Trophoblast cell (in vitro differentiated cells and primary cell): Measurements from ENCODE around the gene MEGF6.
A peak's percentile ranks its signal among the peaks of the same experiment; 100 is the strongest.

Source experiments
- DNase-seq, 2 donors: peaks; one replicate each; pipeline ENCODE4 v3.0.0-alpha.2; 2016
- H2AFZ ChIP-seq: 2 replicates; pipeline ENCODE4 v1.6.1; 2013; ENCODE audit warnings: low read length, moderate library complexity, mild to moderate bottlenecking; ENCODE audit not compliant: insufficient read depth, poor library complexity
- H2AK5ac ChIP-seq: 2 replicates; pipeline ENCODE4 v1.6.1; 2013; ENCODE audit warnings: mild to moderate bottlenecking, low read length
- H2BK120ac ChIP-seq: 2 replicates; pipeline ENCODE4 v1.6.1; 2013; ENCODE audit warnings: low read length, mild to moderate bottlenecking, moderate library complexity; ENCODE audit not compliant: insufficient read depth, poor library complexity
- H2BK12ac ChIP-seq: 2 replicates; pipeline ENCODE4 v1.6.1; 2013; ENCODE audit warnings: mild to moderate bottlenecking, low read length, moderate library complexity
- H2BK5ac ChIP-seq: 2 replicates; pipeline ENCODE4 v1.6.1; 2013; ENCODE audit warnings: low read length, low read depth, moderate library complexity, mild to moderate bottlenecking; ENCODE audit not compliant: poor library complexity
- H3K14ac ChIP-seq: 2 replicates; pipeline ENCODE4 v1.6.1; 2013; ENCODE audit warnings: mild to moderate bottlenecking, low read length
- H3K18ac ChIP-seq: 2 replicates; pipeline ENCODE4 v1.6.1; 2013; ENCODE audit warnings: mild to moderate bottlenecking, low read length
- H3K23ac ChIP-seq: 2 replicates; pipeline ENCODE4 v1.6.1; 2013; ENCODE audit warnings: low read length
- H3K27ac ChIP-seq: 2 replicates; pipeline ENCODE4 v1.5.1; 2013; ENCODE audit warnings: low read depth, mild to moderate bottlenecking, inconsistent platforms, low read length, moderate library complexity
- H3K27me3 ChIP-seq: 2 replicates; pipeline ENCODE4 v1.6.1; 2013; ENCODE audit warnings: inconsistent platforms, mild to moderate bottlenecking, low read length, moderate library complexity; ENCODE audit not compliant: insufficient read depth
- H3K36me3 ChIP-seq, 2 experiments: 1 replicate in 1 of 2; 2 replicates in 1 of 2; pipeline ENCODE4 v1.6.1; 2013; ENCODE audit warnings: low read length in 2 of 2, mild to moderate bottlenecking in 2 of 2, moderate library complexity in 1 of 2; ENCODE audit not compliant: insufficient read depth in 2 of 2, control insufficient read depth in 1 of 2
- H3K4ac ChIP-seq: 2 replicates; pipeline ENCODE4 v1.6.1; 2013; ENCODE audit warnings: low read depth, mild to moderate bottlenecking, low read length, moderate library complexity
- H3K4me1 ChIP-seq, 2 experiments: 1 replicate in 1 of 2; 2 replicates in 1 of 2; pipeline ENCODE4 v1.6.1; 2013; ENCODE audit warnings: low read length in 2 of 2, mild to moderate bottlenecking in 2 of 2, moderate library complexity in 1 of 2; ENCODE audit not compliant: insufficient read depth in 2 of 2, control insufficient read depth in 1 of 2
- H3K4me2 ChIP-seq: 2 replicates; pipeline ENCODE4 v1.6.1; 2013; ENCODE audit warnings: inconsistent platforms, mild to moderate bottlenecking, low read length, moderate library complexity
- H3K4me3 ChIP-seq: 2 replicates; pipeline ENCODE4 v1.5.1; 2013; ENCODE audit warnings: mild to moderate bottlenecking, low read depth, low read length, inconsistent platforms
- H3K79me1 ChIP-seq: one replicate; pipeline ENCODE4 v1.6.1; 2013; ENCODE audit warnings: low read length
- H3K79me2 ChIP-seq: 2 replicates; pipeline ENCODE4 v1.6.1; 2013; ENCODE audit warnings: low read length, mild to moderate bottlenecking; ENCODE audit not compliant: control insufficient read depth, insufficient read depth, poor library complexity
- H3K9ac ChIP-seq: 2 replicates; pipeline ENCODE4 v1.6.1; 2013; ENCODE audit warnings: mild to moderate bottlenecking, low read length
- H3K9me3 ChIP-seq: 2 replicates; pipeline ENCODE4 v1.6.1; 2013; ENCODE audit warnings: low read depth, mild to moderate bottlenecking, control low read depth, inconsistent platforms, low read length; ENCODE audit not compliant: insufficient read depth
- H4K12ac ChIP-seq: 2 replicates; pipeline ENCODE4 v1.6.1; 2013; ENCODE audit warnings: low read depth, mild to moderate bottlenecking, low read length, moderate library complexity
- H4K8ac ChIP-seq: 2 replicates; pipeline ENCODE4 v1.6.1; 2013; ENCODE audit warnings: low read depth, mild to moderate bottlenecking, low read length, moderate library complexity
- H4K91ac ChIP-seq: one replicate; pipeline ENCODE4 v1.6.1; 2013; ENCODE audit warnings: low read depth, mild to moderate bottlenecking, low read length, moderate library complexity
- WGBS: extraction: QIAGEN DNeasy Blood & Tissue Kit; methylation state at CpG from one replicate; pipeline ENCODE4 v1.1.7; 2013; ENCODE audit warnings: missing lambda C conversion rate; ENCODE audit not compliant: insufficient read length, insufficient coverage; ENCODE audit errors: extremely low coverage; 5-methylcytosine and 5-hydroxymethylcytosine counted together

The MEGF6 gene

GRCh38 chr1:3504822-3505153 is 106.5 kb downstream of the MEGF6 start:
- Histone ChIP-seq H3K4me3 (no peak overlapping the region), H4K12ac (no peak overlapping the region), H2BK120ac (no peak overlapping the region), H2AFZ (no peak overlapping the region), H2AK5ac (no peak overlapping the region), H3K18ac (no peak overlapping the region), H2BK12ac (no peak overlapping the region), H3K23ac (no peak overlapping the region), H3K79me1 (no peaks in the 10 kb centered on the region), H3K79me2 (no peaks in the 10 kb centered on the region), H4K8ac (no peak overlapping the region), H3K9ac (no peak overlapping the region), H4K91ac (no peak overlapping the region), H3K27me3 (no peaks in the 10 kb centered on the region), H3K36me3 (no peaks in the 10 kb centered on the region), H2BK5ac (no peak overlapping the region), H3K9me3 (peaks cover 3% of the 10 kb centered on the region), H3K4me1 (no peaks in the 10 kb centered on the region), H3K27ac (no peak overlapping the region), H3K4me2 (no peak overlapping the region), H3K14ac (no peak overlapping the region), H3K4ac (no peak overlapping the region)
- DNase-seq = no peak
- WGBS = no CpG with 5 or more reads among the region's 7 CpGs

- H3K4me3 ChIP-seq = no peak overlapping the region
- no peaks in the 10 kb centered on the region for H3K36me3 ChIP-seq
- H3K4ac ChIP-seq = no peak overlapping the region
- no peak overlapping the region for H3K27ac ChIP-seq
- H3K79me1 ChIP-seq = no peaks in the 10 kb centered on the region
- no peak overlapping the region for H2AK5ac ChIP-seq
- DNase-seq = peak; percentile 54 to 63
- no peak overlapping the region for H2AFZ ChIP-seq
- peaks cover 3% of the 10 kb centered on the region for H3K9me3 ChIP-seq
- no CpG with 5 or more reads among the region's 31 CpGs for WGBS
- no peak overlapping the region for H3K9ac ChIP-seq
- no peaks in the 10 kb centered on the region for H3K4me1 ChIP-seq
- no peak overlapping the region for H4K12ac ChIP-seq
- H3K27me3 ChIP-seq = no peaks in the 10 kb centered on the region
- no peak overlapping the region for H3K23ac ChIP-seq
- no peak overlapping the region for H3K14ac ChIP-seq
- H2BK120ac ChIP-seq = no peak overlapping the region
- H4K8ac ChIP-seq = no peak overlapping the region
- H3K4me2 ChIP-seq = no peak overlapping the region
- no peak overlapping the region for H3K18ac ChIP-seq
- no peak overlapping the region for H2BK5ac ChIP-seq
- no peaks in the 10 kb centered on the region for H3K79me2 ChIP-seq
- H2BK12ac ChIP-seq = no peak overlapping the region
- no peak overlapping the region for H4K91ac ChIP-seq
These were observed 107.0 kb downstream of the MEGF6 start for GRCh38 chr1:3504151-3504821.

- H2AK5ac ChIP-seq = no peak overlapping the region
These were observed 107.8 kb downstream of the MEGF6 start for GRCh38 chr1:3503525-3503886.

GRCh38 chr1:3502641-3503524 is 108.4 kb downstream of the MEGF6 start:
- no peak overlapping the region for H3K4ac ChIP-seq
- no peaks in the 10 kb centered on the region for H3K79me1 ChIP-seq
- H2AFZ ChIP-seq = no peak overlapping the region
- no peak for DNase-seq
- H2AK5ac ChIP-seq = no peak overlapping the region
- H3K4me1 ChIP-seq = no peaks in the 10 kb centered on the region
- peaks cover 3% of the 10 kb centered on the region for H3K9me3 ChIP-seq
- no peak overlapping the region for H3K4me3 ChIP-seq
- no peak overlapping the region for H3K23ac ChIP-seq
- no peak overlapping the region for H3K9ac ChIP-seq
- no peak overlapping the region for H2BK5ac ChIP-seq
- no peak overlapping the region for H3K4me2 ChIP-seq
- H2BK12ac ChIP-seq = no peak overlapping the region
- no peak overlapping the region for H3K27ac ChIP-seq
- no CpG with 5 or more reads among the region's 22 CpGs for WGBS
- H3K27me3 ChIP-seq = no peaks in the 10 kb centered on the region
- H2BK120ac ChIP-seq = no peak overlapping the region
- H3K14ac ChIP-seq = no peak overlapping the region
- no peak overlapping the region for H4K12ac ChIP-seq
- no peak overlapping the region for H4K8ac ChIP-seq
- no peaks in the 10 kb centered on the region for H3K36me3 ChIP-seq
- H3K18ac ChIP-seq = no peak overlapping the region
- no peaks in the 10 kb centered on the region for H3K79me2 ChIP-seq
- no peak overlapping the region for H4K91ac ChIP-seq

More at GRCh38 chr1:3503525-3503886, 107.8 kb downstream of the MEGF6 start:
- Histone ChIP-seq H2BK12ac (no peak overlapping the region), H3K9me3 (peaks cover 3% of the 10 kb centered on the region), H3K4me3 (no peak overlapping the region), H3K14ac (no peak overlapping the region), H3K9ac (no peak overlapping the region), H3K79me2 (no peaks in the 10 kb centered on the region), H3K4me1 (no peaks in the 10 kb centered on the region), H4K12ac (no peak overlapping the region), H3K18ac (no peak overlapping the region), H4K91ac (no peak overlapping the region), H2AFZ (no peak overlapping the region), H3K27me3 (no peaks in the 10 kb centered on the region), H2BK5ac (no peak overlapping the region), H3K4ac (no peak overlapping the region), H3K4me2 (no peak overlapping the region), H3K27ac (no peak overlapping the region), H2BK120ac (no peak overlapping the region), H4K8ac (no peak overlapping the region), H3K36me3 (no peaks in the 10 kb centered on the region), H3K79me1 (no peaks in the 10 kb centered on the region), H3K23ac (no peak overlapping the region)
- no peak for DNase-seq
- no CpG with 5 or more reads among the region's 8 CpGs for WGBS
